Measurements from ENCODE around the gene TMEM107.
A peak's percentile ranks its signal among the peaks of the same experiment; 100 is the strongest.

Gene TMEM107

GRCh38 chr17:8189711-8190477 is 13.7 kb upstream of the TMEM107 start, which contains the start of gene BORCS6 (continued):
- TF ChIP-seq ZNF169 (tag by site-specific recombination; IDR thresholded peaks at IDR 0.05), result no peak
- no peak for TF ChIP-seq ZNF26 (tag by site-specific recombination; IDR thresholded peaks at IDR 0.05)
- TF ChIP-seq ZNF114 (tag by site-specific recombination; IDR thresholded peaks at IDR 0.05), result no peak
- no peak for TF ChIP-seq ZNF280C (tag by site-specific recombination; IDR thresholded peaks at IDR 0.05)
- no peak for TF ChIP-seq ZNF266 (tag by site-specific recombination; IDR thresholded peaks at IDR 0.05; ENCODE audit: low read depth)
- TF ChIP-seq ZNF513 (tag by site-specific recombination; IDR thresholded peaks at IDR 0.05), result no peak
- TF ChIP-seq ZNF292 (tag by site-specific recombination; IDR thresholded peaks at IDR 0.05; ENCODE audit: borderline replicate concordance, low read depth), result no peak
- peak; percentile 72; the same call in 1 of the 2 replicates for TF ChIP-seq ZNF692 (tag by site-specific recombination; IDR thresholded peaks at IDR 0.05)
- TF ChIP-seq ZIC2 (tag by site-specific recombination; IDR thresholded peaks at IDR 0.05), result peak; percentile 63
- TF ChIP-seq FEZF1 (tag by site-specific recombination; IDR thresholded peaks at IDR 0.05), result peak; percentile 27; the same call in 1 of the 2 replicates
- TF ChIP-seq ZNF560 (tag by site-specific recombination; IDR thresholded peaks at IDR 0.05; ENCODE audit: borderline replicate concordance), result no peak
- peak; percentile 84 for TF ChIP-seq GLIS1 (tag by site-specific recombination; IDR thresholded peaks at IDR 0.05)
- no peak; the same call in 1 of the 2 replicates for TF ChIP-seq KLF7 (tag by site-specific recombination; IDR thresholded peaks at IDR 0.05; ENCODE audit: borderline replicate concordance)
- TF ChIP-seq SCRT2 (tag by site-specific recombination; IDR thresholded peaks at IDR 0.05), result no peak
- peak; percentile 64 for TF ChIP-seq ZBTB8A (tag by site-specific recombination; IDR thresholded peaks at IDR 0.05)
- peak; percentile 43; the same call in 1 of the 2 replicates for TF ChIP-seq KLF16 (tag by site-specific recombination; IDR thresholded peaks at IDR 0.05)
- TF ChIP-seq ZNF23 (tag by site-specific recombination; IDR thresholded peaks at IDR 0.05; ENCODE audit: borderline replicate concordance), result no peak
- peak; percentile 56; the same call in 1 of the 2 replicates for TF ChIP-seq ZNF2 (tag by site-specific recombination; IDR thresholded peaks at IDR 0.05)
- TF ChIP-seq ZFP41 (tag by site-specific recombination; IDR thresholded peaks at IDR 0.05; ENCODE audit: borderline replicate concordance), result no peak
- no peak for TF ChIP-seq ZNF350 (tag by site-specific recombination; IDR thresholded peaks at IDR 0.05)
- no peak for TF ChIP-seq ZNF521 (tag by site-specific recombination; IDR thresholded peaks at IDR 0.05)
- TF ChIP-seq ZNF664 (tag by site-specific recombination; IDR thresholded peaks at IDR 0.05), result no peak
- peak; percentile 83 for TF ChIP-seq IKZF3 (tag by site-specific recombination; IDR thresholded peaks at IDR 0.05)
- TF ChIP-seq PRDM10 (tag by site-specific recombination; IDR thresholded peaks at IDR 0.05), result peak; percentile 98
- no peak for TF ChIP-seq TSHZ1 (tag by site-specific recombination; IDR thresholded peaks at IDR 0.05; ENCODE audit: borderline replicate concordance)
